Vagina (tissue), 2 donors: ENCODE measurements around the gene GALNT2.

Experiments used
- CTCF ChIP-seq, 3 experiments: fragments of 450-650 bp in 2 of 3; fragments of 200-600 bp in 1 of 3; sonication (generic) in 1 of 3; IDR thresholded peaks; one replicate each; pipeline ENCODE4 v1.5.1; 2017 to 2019; ENCODE audit warnings: antibody characterized with exemption in 3 of 3, mild to moderate bottlenecking in 2 of 3, moderate library complexity in 2 of 3
- POLR2A ChIP-seq, 2 donors: fragments of 450-650 bp; IDR thresholded peaks; one replicate each; pipeline ENCODE4 v1.6.1; 2017; ENCODE audit warnings: antibody characterized with exemption in 2 of 2, mild to moderate bottlenecking in 2 of 2, moderate library complexity in 2 of 2

GRCh38 chr1:230174041-230174440 lies 107.0 kb downstream of the GALNT2 start:
- no peak for TF ChIP-seq POLR2A (IDR thresholded peaks at IDR 0.05)
- TF ChIP-seq CTCF (IDR thresholded peaks at IDR 0.05), result no peak
